HepG2 (cell line): ENCODE measurements around the gene CABLES1. TPM values are rescaled to one million over a fixed set of nuclear protein-coding genes. Genes with fewer than 3 reads are reported as not detected.

Experiments
- CCAR2 ChIP-seq: fragments of 200-400 bp; formaldehyde crosslinking; optimal IDR thresholded peaks from 2 replicates; pipeline ENCODE3; 2018; ENCODE audit warnings: low read depth, mild to moderate bottlenecking, low read length, moderate library complexity
- ETV5 ChIP-seq: IDR thresholded peaks from 2 replicates; pipeline ENCODE4 v1.6.1; 2018; ENCODE audit warnings: missing biosample characterization, missing genetic modification reagents, inconsistent platforms, borderline replicate concordance
- HNRNPL ChIP-seq: fragments of 200-400 bp; formaldehyde crosslinking; IDR thresholded peaks from 2 replicates; pipeline ENCODE4 v1.6.1; 2017; ENCODE audit warnings: mild to moderate bottlenecking, low read depth, low read length
- MXI1 ChIP-seq: IDR thresholded peaks from 3 replicates; pipeline ENCODE4 v1.6.1; 2012; ENCODE audit warnings: low read depth, low read length, inconsistent platforms, borderline replicate concordance
- PHF20 ChIP-seq: sonication (generic); formaldehyde crosslinking; IDR thresholded peaks from 2 replicates; pipeline ENCODE4 v1.5.0; 2020; ENCODE audit warnings: mild to moderate bottlenecking, missing genetic modification reagents
- RBFOX2 ChIP-seq: fragments of 200-400 bp; formaldehyde crosslinking; IDR thresholded peaks from 2 replicates; pipeline ENCODE4 v1.6.1; 2017; ENCODE audit warnings: low read depth, mild to moderate bottlenecking, low read length
- SIN3B ChIP-seq: fragments of 150-350 bp; IDR thresholded peaks from 2 replicates; pipeline ENCODE4 v1.6.1; 2014; ENCODE audit warnings: low read length
- TCF7L2 ChIP-seq: IDR thresholded peaks from 2 replicates; pipeline ENCODE4 v1.6.1; 2011; ENCODE audit warnings: mild to moderate bottlenecking, low read depth, low read length, moderate library complexity
- TEF ChIP-seq: sonication (generic); formaldehyde crosslinking; IDR thresholded peaks from 2 replicates; pipeline ENCODE4 v1.5.0; 2020; ENCODE audit warnings: missing genetic modification reagents
- ZBED4 ChIP-seq: sonication (generic); formaldehyde crosslinking; IDR thresholded peaks from 2 replicates; pipeline ENCODE4 v1.4.0; 2020; ENCODE audit warnings: missing genetic modification reagents, borderline replicate concordance
- ZNF512B ChIP-seq: sonication (generic); formaldehyde crosslinking; IDR thresholded peaks from 2 replicates; pipeline ENCODE4 v1.5.1; 2020; ENCODE audit warnings: missing genetic modification reagents, mild to moderate bottlenecking, borderline replicate concordance
- ZNF580 ChIP-seq: IDR thresholded peaks from 2 replicates; pipeline ENCODE4 v1.6.1; 2016; ENCODE audit warnings: low read depth, borderline replicate concordance
- ZNF7 ChIP-seq: IDR thresholded peaks from 2 replicates; pipeline ENCODE4 v1.6.1; 2016; ENCODE audit warnings: missing biosample characterization, missing genetic modification reagents
- ZSCAN21 ChIP-seq: sonication (generic); formaldehyde crosslinking; IDR thresholded peaks from 2 replicates; pipeline ENCODE4 v1.8.0; 2022; ENCODE audit warnings: mild to moderate bottlenecking, missing genetic modification reagents, moderate library complexity, borderline replicate concordance
- polyA plus RNA-seq, 8 experiments: library from polyadenylated mRNA; depleted of rRNA in 3 of 8; stranded (reverse) in 7 of 8; unstranded in 1 of 8; fragments of >200 nt; fragmentation: Illumina TruSeq in 4 of 8; extraction: Trizol in 4 of 8; gene quantifications; 2 replicates each; pipeline versions ENCODE4 v1.2.1 to v1.2.3, GENCODE V29; 2011 to 2016; ENCODE audit warnings: low read depth in 4 of 8, missing spikeins in 1 of 8, mixed read lengths in 1 of 8; ENCODE audit not compliant: insufficient read depth in 1 of 8
- total RNA-seq, 5 experiments: library from RNA; depleted of rRNA; stranded (reverse); fragments of >200 nt; fragmentation: Illumina TruSeq; extraction: Trizol; gene quantifications; 2 replicates each; pipeline ENCODE4 v1.2.3, GENCODE V29; 2016; ENCODE audit warnings: low read depth in 1 of 5
- TF ChIP-seq, protein P1 (sequence below): IDR thresholded peaks from 2 replicates; pipeline ENCODE4 v1.6.1; 2016; ENCODE audit warnings: missing biosample characterization, missing genetic modification reagents, low read depth
- TF ChIP-seq, protein P2 (sequence below): sonication (generic); formaldehyde crosslinking; IDR thresholded peaks from 2 replicates; pipeline ENCODE4 v1.5.0; 2020; ENCODE audit warnings: missing genetic modification reagents
- TF ChIP-seq, protein P3 (sequence below): sonication (generic); formaldehyde crosslinking; conservative IDR thresholded peaks from 2 replicates; pipeline ENCODE4 v1.5.0; 2020; ENCODE audit warnings: missing genetic modification reagents

Gene CABLES1
- total and polyA plus RNA-seq, 2 of the 13 experiments (the other 11 are each of a cell fraction or from before 2014, with no cell fraction given), result 14.7 to 25.8 TPM

DNA sequence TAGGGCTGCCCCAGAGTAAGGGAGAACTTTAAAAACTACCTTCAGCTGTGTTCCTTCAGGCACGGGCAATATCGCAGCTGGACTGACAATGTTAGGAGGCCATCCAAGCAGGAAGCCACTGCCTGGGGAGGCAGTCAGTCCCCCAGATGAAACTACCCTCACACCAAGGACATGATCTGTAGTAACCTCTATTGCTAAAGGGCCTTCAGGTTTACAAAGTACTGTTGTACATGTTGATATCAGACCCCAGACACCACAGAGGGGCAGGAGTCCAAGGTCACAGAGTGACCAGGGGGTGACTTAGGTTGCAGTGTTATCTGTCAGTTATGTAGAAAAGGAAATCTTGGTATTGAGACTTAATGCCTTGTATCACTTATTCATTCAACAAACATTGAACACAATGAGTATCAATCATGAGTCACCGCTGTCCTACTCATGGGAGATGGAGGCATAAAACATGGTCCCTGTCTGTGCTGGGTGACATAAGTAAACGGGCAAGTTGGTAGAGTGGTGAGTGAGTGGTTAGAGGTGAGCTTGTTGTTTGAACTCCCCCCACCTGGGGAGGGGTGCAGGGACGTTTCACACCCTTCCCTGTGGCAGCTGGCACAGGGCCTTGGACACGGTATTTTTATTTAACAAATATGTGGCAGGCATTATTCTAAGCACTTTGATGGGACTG lies 7.1 kb downstream of the CABLES1 start (continued):
- TF ChIP-seq, protein P1, sequence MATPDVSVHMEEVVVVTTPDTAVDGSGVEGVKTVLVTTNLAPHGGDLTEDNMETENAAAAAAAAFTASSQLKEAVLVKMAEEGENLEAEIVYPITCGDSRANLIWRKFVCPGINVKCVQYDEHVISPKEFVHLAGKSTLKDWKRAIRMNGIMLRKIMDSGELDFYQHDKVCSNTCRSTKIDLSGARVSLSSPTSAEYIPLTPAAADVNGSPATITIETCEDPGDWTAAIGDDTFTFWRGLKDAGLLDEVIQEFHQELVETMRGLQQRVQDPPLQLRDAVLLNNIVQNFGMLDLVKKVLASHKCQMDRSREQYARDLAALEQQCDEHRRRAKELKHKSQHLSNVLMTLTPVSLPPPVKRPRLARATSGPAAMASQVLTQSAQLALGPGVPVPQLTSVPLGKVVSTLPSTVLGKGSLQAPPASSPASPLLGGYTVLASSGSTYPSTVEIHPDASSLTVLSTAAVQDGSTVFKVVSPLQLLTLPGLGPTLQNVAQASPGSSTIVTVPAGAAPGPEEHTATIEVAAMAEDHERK (CRISPR knock-in tag), result no peak
- no peak for TF ChIP-seq PHF20 (CRISPR knock-in tag)
- 0 out of 2 replicates have a peak, but pooled peaks have one; percentile 14 for TF ChIP-seq ETV5 (CRISPR knock-in tag)
- no peak for TF ChIP-seq ZNF7 (CRISPR knock-in tag)
- TF ChIP-seq RBFOX2, result no peak; the same call in 1 of the 2 replicates
- TF ChIP-seq ZNF580 (CRISPR knock-in tag), result no peak
- no peak for TF ChIP-seq CCAR2
- no peak for TF ChIP-seq ZNF512B (CRISPR knock-in tag)
- TF ChIP-seq SIN3B, result no peak
- TF ChIP-seq HNRNPL, result no peak
- no peak for TF ChIP-seq TCF7L2
- TF ChIP-seq, protein P2, sequence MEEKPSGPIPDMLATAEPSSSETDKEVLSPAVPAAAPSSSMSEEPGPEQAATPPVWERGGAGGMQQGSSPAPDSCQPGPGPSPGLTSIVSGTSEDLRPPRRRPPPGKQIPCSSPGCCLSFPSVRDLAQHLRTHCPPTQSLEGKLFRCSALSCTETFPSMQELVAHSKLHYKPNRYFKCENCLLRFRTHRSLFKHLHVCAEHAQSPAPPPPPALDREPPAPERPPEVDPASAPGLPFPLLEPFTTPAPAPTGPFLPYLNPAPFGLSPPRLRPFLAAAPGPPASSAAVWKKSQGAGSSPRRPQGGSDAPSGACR (CRISPR knock-in tag), result no peak; the same call in 1 of the 2 replicates
- TF ChIP-seq ZSCAN21 (CRISPR knock-in tag), result peak; percentile 62; the same call in 1 of the 2 replicates
- no peak for TF ChIP-seq MXI1
- TF ChIP-seq ZBED4 (CRISPR knock-in tag), result no peak
- TF ChIP-seq, protein P3, sequence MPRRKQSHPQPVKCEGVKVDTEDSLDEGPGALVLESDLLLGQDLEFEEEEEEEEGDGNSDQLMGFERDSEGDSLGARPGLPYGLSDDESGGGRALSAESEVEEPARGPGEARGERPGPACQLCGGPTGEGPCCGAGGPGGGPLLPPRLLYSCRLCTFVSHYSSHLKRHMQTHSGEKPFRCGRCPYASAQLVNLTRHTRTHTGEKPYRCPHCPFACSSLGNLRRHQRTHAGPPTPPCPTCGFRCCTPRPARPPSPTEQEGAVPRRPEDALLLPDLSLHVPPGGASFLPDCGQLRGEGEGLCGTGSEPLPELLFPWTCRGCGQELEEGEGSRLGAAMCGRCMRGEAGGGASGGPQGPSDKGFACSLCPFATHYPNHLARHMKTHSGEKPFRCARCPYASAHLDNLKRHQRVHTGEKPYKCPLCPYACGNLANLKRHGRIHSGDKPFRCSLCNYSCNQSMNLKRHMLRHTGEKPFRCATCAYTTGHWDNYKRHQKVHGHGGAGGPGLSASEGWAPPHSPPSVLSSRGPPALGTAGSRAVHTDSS, result no peak
- TF ChIP-seq TEF (CRISPR knock-in tag), result no peak
